ENCODE data around the gene HOMER1. TPM values are rescaled to one million over a fixed set of nuclear protein-coding genes. Genes with fewer than 3 reads are reported as not detected.

The HOMER1 gene
- total RNA-seq, 1 donor: 14.1 TPM

DNA sequence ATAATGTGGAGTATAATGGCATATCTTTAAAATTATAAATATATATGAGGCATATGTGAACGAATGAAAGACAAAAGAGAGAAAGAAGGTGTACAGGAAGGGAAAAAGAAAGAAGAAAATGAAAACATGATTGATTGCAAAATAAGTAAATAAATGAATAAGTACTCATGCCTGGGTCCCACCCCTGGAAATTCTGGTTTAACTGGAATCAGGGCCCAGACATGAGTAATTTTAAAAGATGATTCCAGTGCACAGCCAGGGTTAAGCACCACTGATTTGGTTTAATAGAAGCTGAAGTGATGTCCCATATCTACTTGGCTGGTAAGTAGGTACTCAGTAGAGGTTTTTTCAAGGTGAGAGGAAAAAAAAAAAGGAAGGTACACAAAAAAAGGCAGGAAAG is 34.0 kb upstream of the HOMER1 start:
- Histone ChIP-seq H4K20me1 (ENCODE audit: insufficient read depth, low read length) (no peaks in the 10 kb centered on the region), H3K27ac (ENCODE audit: low read depth, low read length) (no peak overlapping the region), H3K9me3 (ENCODE audit: low read depth, low read length) (no peaks in the 10 kb centered on the region), H3K4me1 (ENCODE audit: insufficient read depth, low read length) (peaks cover 5% of the 10 kb centered on the region), H3K4me2 (ENCODE audit: insufficient read depth, low read length) (no peak overlapping the region), H3K27me3 (ENCODE audit: insufficient read depth, low read length) (no peaks in the 10 kb centered on the region), H3K36me3 (ENCODE audit: insufficient read depth, low read length) (no peaks in the 10 kb centered on the region), H2AFZ (ENCODE audit: low read length) (peak overlapping the region; percentile 62), H3K79me2 (ENCODE audit: insufficient read depth, low read length) (no peaks in the 10 kb centered on the region), H3K4me3 (ENCODE audit: insufficient read depth, low read length) (no peak overlapping the region)
- DNase-seq (ENCODE audit: insufficient read length, low spot score, missing footprints): no peak
- TF ChIP-seq, protein P1, sequence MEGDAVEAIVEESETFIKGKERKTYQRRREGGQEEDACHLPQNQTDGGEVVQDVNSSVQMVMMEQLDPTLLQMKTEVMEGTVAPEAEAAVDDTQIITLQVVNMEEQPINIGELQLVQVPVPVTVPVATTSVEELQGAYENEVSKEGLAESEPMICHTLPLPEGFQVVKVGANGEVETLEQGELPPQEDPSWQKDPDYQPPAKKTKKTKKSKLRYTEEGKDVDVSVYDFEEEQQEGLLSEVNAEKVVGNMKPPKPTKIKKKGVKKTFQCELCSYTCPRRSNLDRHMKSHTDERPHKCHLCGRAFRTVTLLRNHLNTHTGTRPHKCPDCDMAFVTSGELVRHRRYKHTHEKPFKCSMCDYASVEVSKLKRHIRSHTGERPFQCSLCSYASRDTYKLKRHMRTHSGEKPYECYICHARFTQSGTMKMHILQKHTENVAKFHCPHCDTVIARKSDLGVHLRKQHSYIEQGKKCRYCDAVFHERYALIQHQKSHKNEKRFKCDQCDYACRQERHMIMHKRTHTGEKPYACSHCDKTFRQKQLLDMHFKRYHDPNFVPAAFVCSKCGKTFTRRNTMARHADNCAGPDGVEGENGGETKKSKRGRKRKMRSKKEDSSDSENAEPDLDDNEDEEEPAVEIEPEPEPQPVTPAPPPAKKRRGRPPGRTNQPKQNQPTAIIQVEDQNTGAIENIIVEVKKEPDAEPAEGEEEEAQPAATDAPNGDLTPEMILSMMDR (IDR thresholded peaks at IDR 0.05; ENCODE audit: extremely low read depth, low read depth, low read length): no peak

DNA sequence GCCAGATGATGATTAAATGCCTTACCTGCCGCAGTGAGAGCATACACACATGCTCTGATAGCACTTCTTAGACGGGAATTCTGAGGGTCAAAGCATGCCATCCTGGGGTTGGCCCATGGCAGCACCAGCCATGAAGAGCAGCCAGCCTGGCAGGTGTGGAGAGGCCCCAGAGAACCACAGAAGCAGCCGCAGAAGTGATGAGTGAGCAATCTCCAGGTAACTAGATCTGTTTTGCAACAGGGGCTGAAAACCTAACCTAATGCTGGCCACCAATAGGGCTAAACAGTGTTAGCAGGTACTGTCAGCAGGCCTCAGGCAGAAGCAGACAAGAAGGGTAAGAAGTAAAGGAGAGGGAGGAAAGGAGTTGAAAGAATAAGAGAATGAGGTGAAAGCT is 33.5 kb upstream of the HOMER1 start:
- Histone ChIP-seq H3K27me3 (ENCODE audit: insufficient read depth, low read length) (no peaks in the 10 kb centered on the region), H3K4me1 (ENCODE audit: insufficient read depth, low read length) (peaks cover 5% of the 10 kb centered on the region), H3K27ac (ENCODE audit: low read depth, low read length) (no peak overlapping the region), H3K4me2 (ENCODE audit: insufficient read depth, low read length) (no peak overlapping the region), H3K9me3 (ENCODE audit: low read depth, low read length) (no peaks in the 10 kb centered on the region), H2AFZ (ENCODE audit: low read length) (no peak overlapping the region), H4K20me1 (ENCODE audit: insufficient read depth, low read length) (no peaks in the 10 kb centered on the region), H3K79me2 (ENCODE audit: insufficient read depth, low read length) (no peaks in the 10 kb centered on the region), H3K36me3 (ENCODE audit: insufficient read depth, low read length) (no peaks in the 10 kb centered on the region), H3K4me3 (ENCODE audit: insufficient read depth, low read length) (no peak overlapping the region)
- no peak for DNase-seq (ENCODE audit: insufficient read length, low spot score, missing footprints)
- TF ChIP-seq, protein P1 (IDR thresholded peaks at IDR 0.05; ENCODE audit: extremely low read depth, low read depth, low read length): no peak

DNA sequence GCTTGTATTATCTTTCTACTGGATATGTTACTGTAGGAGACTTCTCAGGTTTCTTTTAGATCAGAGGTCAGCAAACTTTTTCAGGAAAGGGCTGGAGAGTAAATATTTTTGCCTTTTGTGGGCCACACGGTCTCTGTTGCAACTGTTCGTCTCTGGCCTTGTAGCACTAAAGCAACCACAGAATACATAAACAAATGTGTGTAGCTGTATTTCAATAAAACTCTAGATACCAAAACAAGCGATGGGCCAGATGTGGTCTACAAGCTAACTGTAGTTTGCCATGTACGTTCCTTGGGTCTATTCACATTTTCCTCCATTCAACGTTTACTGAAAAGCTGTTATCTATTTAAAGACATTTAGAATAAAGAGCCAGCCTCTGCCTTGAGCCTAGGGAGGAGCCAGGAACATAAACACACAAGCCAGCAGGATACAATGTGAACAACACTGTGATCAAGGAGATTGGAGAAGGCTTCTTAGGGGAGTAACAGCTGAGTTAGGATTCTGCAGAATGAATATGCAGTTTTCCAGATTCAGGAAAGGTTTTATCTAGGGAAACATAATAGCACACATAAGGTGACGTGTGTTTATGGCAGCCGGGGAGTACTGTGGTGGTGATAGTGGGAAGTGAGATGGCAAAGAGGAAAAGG is 33.0 kb upstream of the HOMER1 start:
- H3K79me2 ChIP-seq (ENCODE audit: insufficient read depth, low read length): no peaks in the 10 kb centered on the region
- no peaks in the 10 kb centered on the region for H3K9me3 ChIP-seq (ENCODE audit: low read depth, low read length)
- H3K4me1 ChIP-seq (ENCODE audit: insufficient read depth, low read length): peaks cover 5% of the 10 kb centered on the region
- no peak overlapping the region for H3K4me2 ChIP-seq (ENCODE audit: insufficient read depth, low read length)
- H3K4me3 ChIP-seq (ENCODE audit: insufficient read depth, low read length): no peak overlapping the region
- peak overlapping the region; percentile 72 for H2AFZ ChIP-seq (ENCODE audit: low read length)
- no peaks in the 10 kb centered on the region for H3K36me3 ChIP-seq (ENCODE audit: insufficient read depth, low read length)
- H3K27ac ChIP-seq (ENCODE audit: low read depth, low read length): no peak overlapping the region
- TF ChIP-seq, protein P1 (IDR thresholded peaks at IDR 0.05; ENCODE audit: extremely low read depth, low read depth, low read length): no peak
- no peaks in the 10 kb centered on the region for H3K27me3 ChIP-seq (ENCODE audit: insufficient read depth, low read length)
- DNase-seq (ENCODE audit: insufficient read length, low spot score, missing footprints): no peak
- H4K20me1 ChIP-seq (ENCODE audit: insufficient read depth, low read length): no peaks in the 10 kb centered on the region

DNA sequence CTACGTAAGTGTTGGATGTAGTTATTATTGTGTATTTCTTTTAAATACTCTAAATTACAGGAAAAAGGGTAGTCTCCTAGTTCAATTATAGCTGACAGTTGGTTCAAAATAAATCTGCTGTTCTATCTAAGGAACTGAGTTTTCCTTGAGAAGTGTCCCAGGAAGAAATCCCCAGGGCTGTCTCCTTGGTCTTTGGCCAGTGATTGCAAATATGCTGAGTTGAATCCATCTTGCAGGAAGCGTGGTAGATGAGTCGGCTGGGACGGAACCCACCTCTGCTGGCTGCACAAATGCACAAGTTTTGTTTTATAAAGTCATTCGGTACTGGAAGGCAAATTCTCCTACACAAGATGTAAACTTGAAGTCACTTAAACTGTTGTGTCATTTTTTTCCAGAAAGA is 30.2 kb upstream of the HOMER1 start:
- Histone ChIP-seq H3K4me1 (ENCODE audit: insufficient read depth, low read length) (peaks cover 5% of the 10 kb centered on the region), H2AFZ (ENCODE audit: low read length) (peak overlapping the region; percentile 60), H3K36me3 (ENCODE audit: insufficient read depth, low read length) (no peaks in the 10 kb centered on the region), H3K27ac (ENCODE audit: low read depth, low read length) (no peak overlapping the region), H3K9me3 (ENCODE audit: low read depth, low read length) (no peaks in the 10 kb centered on the region), H3K4me2 (ENCODE audit: insufficient read depth, low read length) (no peak overlapping the region), H3K79me2 (ENCODE audit: insufficient read depth, low read length) (no peaks in the 10 kb centered on the region), H3K27me3 (ENCODE audit: insufficient read depth, low read length) (no peaks in the 10 kb centered on the region), H4K20me1 (ENCODE audit: insufficient read depth, low read length) (no peaks in the 10 kb centered on the region), H3K4me3 (ENCODE audit: insufficient read depth, low read length) (no peak overlapping the region)
- DNase-seq (ENCODE audit: insufficient read length, low spot score, missing footprints): no peak
- TF ChIP-seq, protein P1 (IDR thresholded peaks at IDR 0.05; ENCODE audit: extremely low read depth, low read depth, low read length): no peak

Measured in osteoblast (primary cell).